Measurements from ENCODE around the gene NOLC1. TPM values are rescaled to one million over a fixed set of nuclear protein-coding genes. Genes with fewer than 3 reads are reported as not detected.

The NOLC1 gene
- total RNA-seq, 4 donors from 2014 or later = 38.6 to 90.6 (median 83.4) TPM

- peaks cover 0 to 9% (median 0%) of the 10 kb centered on the region in 3 donors for H3K4me1 ChIP-seq
- intact Hi-C loops (cut with DNase I) = no loop called here
- DNase-seq = no peak
- H3K27me3 ChIP-seq = no peaks in the 10 kb centered on the region
- no peaks in the 10 kb centered on the region for H3K9me3 ChIP-seq
- H3K4me3 ChIP-seq = no peak overlapping the region
- no peaks in the 10 kb centered on the region for H3K36me3 ChIP-seq
- TF ChIP-seq CTCF (IDR thresholded peaks at IDR 0.05) = no peak
- no peak for TF ChIP-seq POLR2A (IDR thresholded peaks at IDR 0.05)
- WGBS, 2 donors = 66 to 67% methylated on average over 2 of the region's 2 CpGs
- no peak overlapping the region for H3K27ac ChIP-seq
Measured at GRCh38 chr10:102196893-102197292, 44.7 kb downstream of the NOLC1 start.

GRCh38 chr10:102198027-102198426, 45.8 kb downstream of the NOLC1 start:
- Histone ChIP-seq H3K9me3 (no peaks in the 10 kb centered on the region), H3K4me1 (peaks cover 0 to 9% (median 0%) of the 10 kb centered on the region in 3 donors), H3K27me3 (no peaks in the 10 kb centered on the region), H3K36me3 (no peaks in the 10 kb centered on the region), H3K27ac (no peak overlapping the region), H3K4me3 (no peak overlapping the region)
- WGBS, 2 donors = 68 to 79% methylated on average over 2 of the region's 2 CpGs
- intact Hi-C loops (cut with DNase I) = no loop called here
- no peak for DNase-seq
- TF ChIP-seq POLR2A (IDR thresholded peaks at IDR 0.05) = no peak
- no peak for TF ChIP-seq CTCF (IDR thresholded peaks at IDR 0.05)

DNA sequence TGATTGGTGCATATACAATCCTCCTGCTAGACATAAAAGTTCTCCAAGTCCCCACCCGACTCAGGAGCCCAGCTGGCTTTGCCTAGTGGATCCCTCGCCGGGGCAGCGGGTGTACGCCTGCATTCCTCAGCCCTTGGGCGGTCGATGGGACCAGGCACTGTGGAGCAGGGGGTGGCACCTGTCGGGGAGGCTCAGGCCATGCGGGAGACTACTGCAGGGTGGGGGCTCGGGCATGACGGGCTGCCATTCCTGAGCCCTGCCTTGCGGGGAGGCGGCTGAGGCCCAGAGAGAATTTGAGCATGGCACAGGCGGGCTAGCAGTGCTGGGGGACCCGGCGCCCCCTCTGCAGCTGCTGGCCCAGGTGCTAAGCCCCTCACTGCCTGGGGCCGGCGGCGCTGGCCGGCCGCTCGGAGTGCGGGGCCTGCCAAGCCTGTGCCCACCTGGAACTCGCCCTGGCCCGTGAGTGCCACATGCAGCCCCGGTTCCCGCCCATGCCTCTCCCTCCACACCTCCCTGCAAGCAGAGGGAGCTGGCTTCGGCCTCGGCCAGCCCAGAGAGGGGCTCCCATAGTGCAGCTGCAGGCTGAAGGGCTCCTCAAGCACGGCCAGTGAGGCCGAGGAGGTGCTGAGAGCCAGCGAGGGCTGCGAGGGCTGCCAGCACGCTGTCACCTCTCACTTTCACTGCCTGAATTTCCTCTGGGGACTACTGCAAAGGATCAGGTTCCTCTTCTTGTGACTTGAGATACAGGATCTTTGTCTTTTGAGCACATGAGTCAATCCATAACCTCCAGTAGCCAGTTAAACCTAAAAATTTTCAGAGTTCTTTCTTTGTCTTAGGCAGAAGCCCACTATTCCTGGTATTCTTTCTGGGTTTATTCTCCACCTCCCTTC, 48.8 kb downstream of the NOLC1 start:
- intact Hi-C loops (cut with DNase I) = no loop called here
- H3K27ac ChIP-seq = no peak overlapping the region
- 85 to 94% methylated on average over 5 to 10 of the region's 34 CpGs for WGBS, 2 donors
- H3K36me3 ChIP-seq = no peaks in the 10 kb centered on the region
- H3K9me3 ChIP-seq = peaks cover 0 to 18% (median 6%) of the 10 kb centered on the region in 3 donors
- no peak for DNase-seq
- no peak overlapping the region for H3K4me3 ChIP-seq
- H3K4me1 ChIP-seq = peaks cover 0 to 9% (median 0%) of the 10 kb centered on the region in 3 donors
- TF ChIP-seq POLR2A (IDR thresholded peaks at IDR 0.05) (no peak), CTCF (IDR thresholded peaks at IDR 0.05) (no peak)
- H3K27me3 ChIP-seq = no peaks in the 10 kb centered on the region

GRCh38 chr10:102202386-102202785, 50.2 kb downstream of the NOLC1 start:
- 67 to 69% methylated on average over 1 of the region's 1 CpG for WGBS, 2 donors
- H3K36me3 ChIP-seq = no peaks in the 10 kb centered on the region
- no peaks in the 10 kb centered on the region for H3K27me3 ChIP-seq
- intact Hi-C loops (cut with DNase I) = no loop called here
- peaks cover 0 to 18% (median 6%) of the 10 kb centered on the region in 3 donors for H3K9me3 ChIP-seq
- no peak overlapping the region for H3K4me3 ChIP-seq
- TF ChIP-seq CTCF (IDR thresholded peaks at IDR 0.05) = no peak
- no peak for TF ChIP-seq POLR2A (IDR thresholded peaks at IDR 0.05)
- no peak for DNase-seq
- peaks cover 0 to 9% (median 0%) of the 10 kb centered on the region in 3 donors for H3K4me1 ChIP-seq
- no peak overlapping the region for H3K27ac ChIP-seq

- WGBS, 2 donors = 41 to 47% methylated on average over 5 of the region's 5 CpGs
- peaks cover 0 to 18% (median 6%) of the 10 kb centered on the region in 3 donors for H3K9me3 ChIP-seq
- intact Hi-C loops (cut with DNase I) = no loop called here
- H3K4me1 ChIP-seq = peaks cover 0 to 7% (median 0%) of the 10 kb centered on the region in 3 donors
- no peak overlapping the region for H3K27ac ChIP-seq
- no peaks in the 10 kb centered on the region for H3K27me3 ChIP-seq
- TF ChIP-seq POLR2A (IDR thresholded peaks at IDR 0.05) = no peak
- H3K36me3 ChIP-seq = no peaks in the 10 kb centered on the region
- H3K4me3 ChIP-seq = no peak overlapping the region
- DNase-seq = no peak
Measured at GRCh38 chr10:102208311-102209035, 56.3 kb downstream of the NOLC1 start.
